SK-N-MC (cell line): ENCODE measurements around the gene SLC35G6.

Source experiments
- EZH2 ChIP-seq: fragments of 200-600 bp; sonication (generic); IDR thresholded peaks from one replicate; pipeline ENCODE4 v1.6.1; 2017; ENCODE audit warnings: antibody characterized with exemption
- FOXP2 ChIP-seq: optimal IDR thresholded peaks from 2 replicates; pipeline ENCODE3; 2011; ENCODE audit warnings: mild to moderate bottlenecking, moderate library complexity; ENCODE audit not compliant: insufficient read depth; ENCODE audit errors: extremely low read length, control extremely low read depth
- POLR2AphosphoS5 ChIP-seq: IDR thresholded peaks from 2 replicates; pipeline ENCODE4 v1.6.1; 2012; ENCODE audit warnings: mild to moderate bottlenecking, low read depth, low read length, borderline replicate concordance

GRCh38 chr17:7462474-7463371 lies 18.5 kb upstream of the SLC35G6 start:
- TF ChIP-seq POLR2AphosphoS5 (no peak), EZH2 (no peak), FOXP2 (no peak)
